NAMALWA (cell line): ENCODE data around the gene SLC38A3.

Experiments used
- DNase-seq: peaks from one replicate; pipeline ENCODE4 v3.0.0-alpha.2; 2015; ENCODE audit warnings: low spot score

SLC38A3 gene

GRCh38 chr3:50267280-50267913 is 62.3 kb downstream of the SLC38A3 start:
- no peak for DNase-seq

- DNase-seq = no peak
Observed at GRCh38 chr3:50268276-50268675, 63.2 kb downstream of the SLC38A3 start.

DNA sequence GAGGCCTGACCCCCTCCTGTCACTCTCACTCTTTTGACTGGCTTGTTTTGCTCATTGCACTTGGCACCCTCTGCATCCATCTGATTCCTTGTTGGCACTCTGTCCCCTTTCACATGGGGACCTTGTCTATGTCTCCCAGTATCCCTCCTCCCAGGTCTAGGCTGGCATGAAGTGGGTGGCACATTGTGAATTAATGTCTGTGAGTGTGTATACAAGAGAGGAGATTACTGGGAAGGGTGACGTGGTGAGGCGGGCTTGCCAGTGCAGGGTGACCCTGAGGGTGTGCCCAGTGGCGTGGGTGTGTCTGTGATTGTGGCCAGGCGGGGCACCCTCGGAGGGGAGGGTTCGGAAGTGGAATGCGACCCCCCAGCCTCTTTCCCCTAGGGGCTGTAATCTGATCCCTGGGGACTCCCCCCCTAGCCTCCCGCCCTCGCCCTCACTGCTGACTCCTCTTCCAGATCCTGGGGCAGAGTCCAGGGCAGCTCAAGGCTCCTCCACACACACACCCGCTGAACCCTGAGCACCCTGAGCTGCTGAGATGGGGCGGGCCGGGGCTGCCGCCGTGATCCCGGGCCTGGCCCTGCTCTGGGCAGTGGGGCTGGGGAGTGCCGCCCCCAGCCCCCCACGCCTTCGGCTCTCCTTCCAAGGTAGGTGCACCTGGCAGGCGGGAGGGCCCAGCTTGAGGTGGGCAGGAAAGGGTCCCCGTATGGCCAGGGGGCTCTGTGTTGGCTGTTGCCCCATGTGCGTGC is 63.8 kb downstream of the SLC38A3 start, which contains the start of gene SEMA3B:
SEMA3B (plus strand) TSS at position 445 of the 749 bp plus-strand sequence; CDS start at position 539, 94 bp downstream.
- no peak for DNase-seq

DNA sequence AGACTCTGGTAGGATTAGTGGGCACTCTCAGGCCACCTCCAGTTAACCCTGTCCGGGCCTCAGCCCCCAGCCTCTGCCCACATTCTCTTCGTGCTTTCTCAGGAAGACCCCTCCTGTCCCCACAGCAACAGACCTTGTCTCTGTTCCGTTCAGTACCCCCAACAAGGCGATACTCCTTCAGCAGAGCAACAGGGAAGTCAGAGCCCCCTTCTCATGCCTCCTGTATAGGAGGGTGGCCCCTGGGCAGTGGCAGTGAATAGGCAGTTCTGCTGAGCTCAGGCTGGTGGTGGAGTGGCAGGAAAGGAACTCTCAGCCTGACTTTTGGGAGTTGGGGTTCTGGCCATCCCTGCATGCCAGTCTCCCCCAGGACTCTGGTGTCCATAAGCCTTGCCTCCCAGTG is 64.4 kb downstream of the SLC38A3 start:
- DNase-seq = no peak

DNA sequence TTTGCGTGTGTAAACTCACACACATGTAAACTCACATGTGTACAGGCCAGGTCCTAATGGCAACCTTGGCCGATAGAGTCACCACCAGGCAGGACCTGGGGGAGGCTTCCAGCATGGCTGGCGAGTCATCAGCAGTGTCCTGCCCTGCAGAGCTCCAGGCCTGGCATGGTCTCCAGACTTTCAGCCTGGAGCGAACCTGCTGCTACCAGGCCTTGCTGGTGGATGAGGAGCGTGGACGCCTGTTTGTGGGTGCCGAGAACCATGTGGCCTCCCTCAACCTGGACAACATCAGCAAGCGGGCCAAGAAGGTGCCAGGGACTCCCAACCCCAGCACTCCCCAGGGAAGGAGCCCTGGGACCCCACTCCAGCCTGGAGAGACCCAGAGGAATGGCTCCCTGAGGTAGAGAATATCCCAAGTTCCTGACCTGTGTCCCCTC is 64.9 kb downstream of the SLC38A3 start:
- no peak for DNase-seq

DNA sequence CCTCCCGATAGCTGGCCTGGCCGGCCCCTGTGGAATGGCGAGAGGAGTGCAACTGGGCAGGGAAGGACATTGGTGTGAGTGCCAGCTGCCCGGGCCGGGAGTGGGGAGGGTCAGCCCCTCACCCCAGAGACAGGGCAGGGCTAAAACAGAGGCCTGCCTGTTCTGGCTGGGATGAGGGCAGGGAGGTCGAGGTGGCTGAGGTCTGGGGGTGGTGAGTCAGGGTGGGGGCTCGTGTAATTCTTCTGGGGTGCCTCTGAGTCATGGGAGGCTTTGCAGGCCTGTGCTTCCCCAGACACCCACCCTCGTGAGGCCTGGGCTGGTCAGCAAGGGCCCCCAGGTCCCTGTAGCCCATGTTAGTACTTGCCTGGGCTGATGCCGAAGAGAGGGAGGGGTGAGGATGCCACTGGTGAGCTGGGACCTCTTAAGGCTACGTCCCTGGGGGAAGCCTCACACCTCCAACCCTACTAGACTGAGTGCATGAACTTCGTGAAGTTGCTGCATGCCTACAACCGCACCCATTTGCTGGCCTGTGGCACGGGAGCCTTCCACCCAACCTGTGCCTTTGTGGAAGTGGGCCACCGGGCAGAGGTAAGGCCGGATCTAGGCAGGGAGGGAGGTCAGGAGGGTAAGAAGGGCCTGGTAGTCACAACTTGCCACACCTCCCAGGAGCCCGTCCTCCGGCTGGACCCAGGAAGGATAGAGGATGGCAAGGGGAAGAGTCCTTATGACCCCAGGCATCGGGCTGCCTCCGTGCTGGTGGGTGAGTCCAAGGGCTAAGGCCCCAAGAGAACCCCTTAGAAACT is 65.6 kb downstream of the SLC38A3 start:
- DNase-seq = no peak
